ENCODE results near the gene PSMD6. TPM values are rescaled to one million over a fixed set of nuclear protein-coding genes. Genes with fewer than 3 reads are reported as not detected.

Gene PSMD6
- total RNA-seq, 4 donors from 2014 or later, result 54.6 to 82.3 (median 68.0) TPM

GRCh38 chr3:63990204-63990603, 33.1 kb downstream of the PSMD6 start:
- H3K27me3 ChIP-seq, result no peaks in the 10 kb centered on the region
- no peaks in the 10 kb centered on the region for H3K9me3 ChIP-seq
- WGBS, result 93% methylated on average over 14 of the region's 14 CpGs
- H3K4me3 ChIP-seq, result no peak overlapping the region
- TF ChIP-seq EP300 (IDR thresholded peaks at IDR 0.05) (no peak), POLR2AphosphoS5 (IDR thresholded peaks at IDR 0.05) (no peak), POLR2A (IDR thresholded peaks at IDR 0.05) (no peak), CTCF (IDR thresholded peaks at IDR 0.05) (no peak)
- no peaks in the 10 kb centered on the region for H3K4me1 ChIP-seq
- H3K27ac ChIP-seq, result no peak overlapping the region
- H3K36me3 ChIP-seq, result peaks cover 79% of the 10 kb centered on the region
- DNase-seq (ENCODE audit: low spot score in 2 of 2), result no peak

GRCh38 chr3:63988943-63989342, 34.4 kb downstream of the PSMD6 start:
- no peak overlapping the region for H3K27ac ChIP-seq
- no peaks in the 10 kb centered on the region for H3K27me3 ChIP-seq
- H3K4me1 ChIP-seq, result no peaks in the 10 kb centered on the region
- H3K36me3 ChIP-seq, result peaks cover 78% of the 10 kb centered on the region
- H3K9me3 ChIP-seq, result no peaks in the 10 kb centered on the region
- TF ChIP-seq POLR2A (IDR thresholded peaks at IDR 0.05), result no peak
- TF ChIP-seq CTCF (IDR thresholded peaks at IDR 0.05), result no peak
- TF ChIP-seq POLR2AphosphoS5 (IDR thresholded peaks at IDR 0.05), result no peak
- TF ChIP-seq EP300 (IDR thresholded peaks at IDR 0.05), result no peak
- DNase-seq (ENCODE audit: low spot score in 2 of 2), result no peak
- 61% methylated on average over 4 of the region's 4 CpGs for WGBS
- H3K4me3 ChIP-seq, result no peak overlapping the region

GRCh38 chr3:63986831-63987230, 36.5 kb downstream of the PSMD6 start:
- 76% methylated on average over 2 of the region's 2 CpGs for WGBS
- H3K4me1 ChIP-seq, result no peaks in the 10 kb centered on the region
- peaks cover 90% of the 10 kb centered on the region for H3K36me3 ChIP-seq
- no peak overlapping the region for H3K27ac ChIP-seq
- TF ChIP-seq POLR2A (IDR thresholded peaks at IDR 0.05), result no peak
- no peak for TF ChIP-seq CTCF (IDR thresholded peaks at IDR 0.05)
- no peak for TF ChIP-seq EP300 (IDR thresholded peaks at IDR 0.05)
- TF ChIP-seq POLR2AphosphoS5 (IDR thresholded peaks at IDR 0.05), result no peak
- DNase-seq (ENCODE audit: low spot score in 2 of 2), result no peak
- H3K4me3 ChIP-seq, result no peak overlapping the region
- H3K9me3 ChIP-seq, result no peaks in the 10 kb centered on the region
- no peaks in the 10 kb centered on the region for H3K27me3 ChIP-seq

GRCh38 chr3:63986146-63986545, 37.1 kb downstream of the PSMD6 start:
- DNase-seq (ENCODE audit: low spot score in 2 of 2), result no peak
- H3K27ac ChIP-seq, result no peak overlapping the region
- no peak overlapping the region for H3K4me3 ChIP-seq
- no peaks in the 10 kb centered on the region for H3K4me1 ChIP-seq
- H3K27me3 ChIP-seq, result no peaks in the 10 kb centered on the region
- TF ChIP-seq POLR2A (IDR thresholded peaks at IDR 0.05) (no peak), EP300 (IDR thresholded peaks at IDR 0.05) (no peak), CTCF (IDR thresholded peaks at IDR 0.05) (no peak), POLR2AphosphoS5 (IDR thresholded peaks at IDR 0.05) (no peak)
- H3K9me3 ChIP-seq, result no peaks in the 10 kb centered on the region
- WGBS, result 83% methylated on average over 7 of the region's 7 CpGs
- H3K36me3 ChIP-seq, result peaks cover 90% of the 10 kb centered on the region

- Histone ChIP-seq H3K9me3 (no peaks in the 10 kb centered on the region), H3K27me3 (no peaks in the 10 kb centered on the region), H3K4me1 (peaks cover 2% of the 10 kb centered on the region), H3K36me3 (peaks cover 87% of the 10 kb centered on the region), H3K4me3 (no peak overlapping the region), H3K27ac (no peak overlapping the region)
- 100% methylated on average over 3 of the region's 3 CpGs for WGBS
- TF ChIP-seq CTCF (IDR thresholded peaks at IDR 0.05), result no peak
- no peak for TF ChIP-seq POLR2AphosphoS5 (IDR thresholded peaks at IDR 0.05)
- TF ChIP-seq POLR2A (IDR thresholded peaks at IDR 0.05), result no peak
- TF ChIP-seq EP300 (IDR thresholded peaks at IDR 0.05), result no peak
- no peak for DNase-seq (ENCODE audit: low spot score in 2 of 2)
Measured at GRCh38 chr3:63984391-63984790, 38.9 kb downstream of the PSMD6 start.
